ENCODE measurements around the gene PARL.

DNA sequence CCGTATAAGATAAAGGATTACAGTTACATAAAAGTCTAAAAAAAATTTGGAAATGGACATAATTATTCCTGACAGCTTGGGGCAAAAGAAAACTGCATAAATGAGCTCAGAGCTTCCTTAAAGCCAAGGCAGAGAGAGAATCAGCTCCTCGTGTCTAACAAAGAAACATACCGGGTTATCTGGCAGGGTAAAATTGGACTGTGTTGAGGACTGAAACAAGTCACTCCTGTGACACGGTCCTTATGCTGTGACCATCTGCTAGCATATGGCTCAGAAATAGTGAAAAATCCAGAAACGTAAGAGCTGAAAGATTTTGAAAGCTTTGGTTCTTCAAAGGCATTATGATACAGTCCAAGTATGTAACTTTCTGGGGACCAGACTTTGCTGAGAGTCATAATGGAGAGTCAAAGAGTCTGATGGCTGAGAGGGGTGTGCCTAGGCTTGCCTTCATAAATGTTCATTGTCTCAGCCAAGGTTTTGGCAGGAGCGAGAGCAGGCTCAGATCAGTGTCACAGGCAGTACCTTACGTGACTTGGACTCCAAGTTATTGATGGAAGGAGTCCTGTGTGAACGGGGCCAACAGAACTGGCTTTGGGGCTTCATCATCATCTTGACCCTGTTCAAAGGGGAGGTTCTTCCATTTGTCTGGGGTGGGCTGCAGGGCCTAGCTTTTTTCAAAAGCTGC is 71.8 kb downstream of the PARL start:
- TF ChIP-seq, protein P1, sequence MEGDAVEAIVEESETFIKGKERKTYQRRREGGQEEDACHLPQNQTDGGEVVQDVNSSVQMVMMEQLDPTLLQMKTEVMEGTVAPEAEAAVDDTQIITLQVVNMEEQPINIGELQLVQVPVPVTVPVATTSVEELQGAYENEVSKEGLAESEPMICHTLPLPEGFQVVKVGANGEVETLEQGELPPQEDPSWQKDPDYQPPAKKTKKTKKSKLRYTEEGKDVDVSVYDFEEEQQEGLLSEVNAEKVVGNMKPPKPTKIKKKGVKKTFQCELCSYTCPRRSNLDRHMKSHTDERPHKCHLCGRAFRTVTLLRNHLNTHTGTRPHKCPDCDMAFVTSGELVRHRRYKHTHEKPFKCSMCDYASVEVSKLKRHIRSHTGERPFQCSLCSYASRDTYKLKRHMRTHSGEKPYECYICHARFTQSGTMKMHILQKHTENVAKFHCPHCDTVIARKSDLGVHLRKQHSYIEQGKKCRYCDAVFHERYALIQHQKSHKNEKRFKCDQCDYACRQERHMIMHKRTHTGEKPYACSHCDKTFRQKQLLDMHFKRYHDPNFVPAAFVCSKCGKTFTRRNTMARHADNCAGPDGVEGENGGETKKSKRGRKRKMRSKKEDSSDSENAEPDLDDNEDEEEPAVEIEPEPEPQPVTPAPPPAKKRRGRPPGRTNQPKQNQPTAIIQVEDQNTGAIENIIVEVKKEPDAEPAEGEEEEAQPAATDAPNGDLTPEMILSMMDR (IDR thresholded peaks at IDR 0.05): no peak
- TF ChIP-seq EZH2 (IDR thresholded peaks at IDR 0.05; ENCODE audit: borderline replicate concordance, insufficient read depth, low read depth, low read length, poor library complexity, severe bottlenecking): no peak
